Colonic mucosa (tissue), 4 donors: ENCODE data around the gene IL11. TPM values are rescaled to one million over a fixed set of nuclear protein-coding genes. Genes with fewer than 3 reads are reported as not detected.

Experiments
- DNase-seq: peaks from one replicate; pipeline ENCODE4 v3.0.0-alpha.2; 2020
- H3K27ac ChIP-seq: fragments of 200-600 bp; one replicate; pipeline ENCODE4 v1.8.0; 2021
- H3K27me3 ChIP-seq: fragments of 200-600 bp; one replicate; pipeline ENCODE4 v1.8.0; 2021
- H3K36me3 ChIP-seq: fragments of 200-600 bp; one replicate; pipeline ENCODE4 v1.8.0; 2021
- H3K4me1 ChIP-seq: fragments of 200-600 bp; one replicate; pipeline ENCODE4 v1.8.0; 2021; ENCODE audit warnings: mild to moderate bottlenecking
- H3K4me3 ChIP-seq: fragments of 200-600 bp; one replicate; pipeline ENCODE4 v1.8.0; 2021
- H3K9ac ChIP-seq, 2 donors: one replicate each; pipeline ENCODE4 v1.7.0; 2013; ENCODE audit warnings: control low read depth in 2 of 2, low read depth in 2 of 2, low read length in 2 of 2
- H3K9me3 ChIP-seq: fragments of 200-600 bp; one replicate; pipeline ENCODE4 v1.8.0; 2021
- intact Hi-C: fragments of 100-400 bp; cut with DNase I; formaldehyde crosslinking; loops from one replicate; pipeline ENCODE4 v1.14.1; 2022
- total RNA-seq, 2 donors: library from RNA; stranded (reverse); fragmentation: NEBNext Ultra II Directional in 1 of 2; extraction: Animal tissue kit (Norgen Biotek cat#: 25700) in 1 of 2; gene quantifications; one replicate each; pipeline ENCODE4 v1.2.1, GENCODE V29; 2021
- TF ChIP-seq, protein P1 (sequence below): fragments of 200-600 bp; IDR thresholded peaks from one replicate; pipeline ENCODE4 v1.8.0; 2022; ENCODE audit warnings: antibody characterized with exemption, mild to moderate bottlenecking
- donor health status: healthy.
- donor health status: DM: no; HTN: no; CAD: no.
- donor health status: DM: no; HTN: no; CAD: no.

Gene IL11
- total RNA-seq, 2 donors from 2014 or later, result 0.64 TPM; not detected in 1

DNA sequence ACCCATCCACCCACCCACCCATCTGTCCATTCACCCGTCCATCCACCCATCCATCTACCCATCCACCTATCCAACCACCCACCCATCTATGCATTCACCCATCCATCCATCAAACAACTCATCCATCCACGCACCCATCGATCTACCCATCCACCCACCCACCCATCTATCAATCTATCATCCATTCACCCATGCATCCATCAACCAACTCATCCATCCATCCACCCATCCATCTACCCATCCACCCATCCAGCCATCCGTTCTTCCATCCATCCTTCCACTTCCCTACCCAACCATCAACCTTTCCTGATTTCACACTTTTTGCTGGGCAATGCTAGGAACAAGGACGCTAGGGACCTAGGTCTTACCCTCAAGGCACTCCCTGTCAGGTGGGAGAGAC is 11.8 kb upstream of the IL11 start:
- Histone ChIP-seq H3K4me1 (peaks cover 7% of the 10 kb centered on the region), H3K36me3 (no peaks in the 10 kb centered on the region), H3K9ac (no peak overlapping the region), H3K9me3 (no peaks in the 10 kb centered on the region), H3K27ac (no peak overlapping the region), H3K4me3 (no peak overlapping the region), H3K27me3 (no peaks in the 10 kb centered on the region)
- TF ChIP-seq, protein P1, sequence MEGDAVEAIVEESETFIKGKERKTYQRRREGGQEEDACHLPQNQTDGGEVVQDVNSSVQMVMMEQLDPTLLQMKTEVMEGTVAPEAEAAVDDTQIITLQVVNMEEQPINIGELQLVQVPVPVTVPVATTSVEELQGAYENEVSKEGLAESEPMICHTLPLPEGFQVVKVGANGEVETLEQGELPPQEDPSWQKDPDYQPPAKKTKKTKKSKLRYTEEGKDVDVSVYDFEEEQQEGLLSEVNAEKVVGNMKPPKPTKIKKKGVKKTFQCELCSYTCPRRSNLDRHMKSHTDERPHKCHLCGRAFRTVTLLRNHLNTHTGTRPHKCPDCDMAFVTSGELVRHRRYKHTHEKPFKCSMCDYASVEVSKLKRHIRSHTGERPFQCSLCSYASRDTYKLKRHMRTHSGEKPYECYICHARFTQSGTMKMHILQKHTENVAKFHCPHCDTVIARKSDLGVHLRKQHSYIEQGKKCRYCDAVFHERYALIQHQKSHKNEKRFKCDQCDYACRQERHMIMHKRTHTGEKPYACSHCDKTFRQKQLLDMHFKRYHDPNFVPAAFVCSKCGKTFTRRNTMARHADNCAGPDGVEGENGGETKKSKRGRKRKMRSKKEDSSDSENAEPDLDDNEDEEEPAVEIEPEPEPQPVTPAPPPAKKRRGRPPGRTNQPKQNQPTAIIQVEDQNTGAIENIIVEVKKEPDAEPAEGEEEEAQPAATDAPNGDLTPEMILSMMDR, result no peak
- intact Hi-C loops, result loop anchor here (2.0 kb wide), 1 partner anchor 79 kb away; no protein-coding TSS in a partner anchor
- DNase-seq, result no peak

DNA sequence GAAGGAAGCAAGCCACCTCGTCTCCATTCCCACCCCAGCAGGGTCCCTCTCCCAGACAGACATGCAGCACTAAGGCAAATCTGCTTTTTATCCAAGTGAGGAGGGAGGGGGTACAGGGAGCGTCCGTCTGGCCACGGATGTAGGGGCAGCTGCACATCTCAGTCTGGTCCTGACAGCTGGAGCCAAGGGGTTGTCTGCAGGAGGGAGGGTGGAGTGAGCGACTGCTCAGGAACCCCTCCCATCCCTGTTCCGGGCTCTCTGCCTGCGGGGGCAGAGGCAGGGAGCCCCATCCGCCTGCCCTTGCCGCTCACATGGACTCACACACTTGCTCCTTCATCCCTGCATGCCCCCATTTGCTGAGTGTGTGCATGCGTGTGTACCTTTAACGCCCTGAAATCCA is 8.9 kb upstream of the IL11 start:
- Histone ChIP-seq H3K27ac (no peak overlapping the region), H3K4me3 (no peak overlapping the region), H3K9ac (no peak overlapping the region), H3K36me3 (no peaks in the 10 kb centered on the region), H3K27me3 (peaks cover 2% of the 10 kb centered on the region), H3K4me1 (no peaks in the 10 kb centered on the region), H3K9me3 (no peaks in the 10 kb centered on the region)
- intact Hi-C loops, result no loop called here
- TF ChIP-seq, protein P1, result no peak
- no peak for DNase-seq

DNA sequence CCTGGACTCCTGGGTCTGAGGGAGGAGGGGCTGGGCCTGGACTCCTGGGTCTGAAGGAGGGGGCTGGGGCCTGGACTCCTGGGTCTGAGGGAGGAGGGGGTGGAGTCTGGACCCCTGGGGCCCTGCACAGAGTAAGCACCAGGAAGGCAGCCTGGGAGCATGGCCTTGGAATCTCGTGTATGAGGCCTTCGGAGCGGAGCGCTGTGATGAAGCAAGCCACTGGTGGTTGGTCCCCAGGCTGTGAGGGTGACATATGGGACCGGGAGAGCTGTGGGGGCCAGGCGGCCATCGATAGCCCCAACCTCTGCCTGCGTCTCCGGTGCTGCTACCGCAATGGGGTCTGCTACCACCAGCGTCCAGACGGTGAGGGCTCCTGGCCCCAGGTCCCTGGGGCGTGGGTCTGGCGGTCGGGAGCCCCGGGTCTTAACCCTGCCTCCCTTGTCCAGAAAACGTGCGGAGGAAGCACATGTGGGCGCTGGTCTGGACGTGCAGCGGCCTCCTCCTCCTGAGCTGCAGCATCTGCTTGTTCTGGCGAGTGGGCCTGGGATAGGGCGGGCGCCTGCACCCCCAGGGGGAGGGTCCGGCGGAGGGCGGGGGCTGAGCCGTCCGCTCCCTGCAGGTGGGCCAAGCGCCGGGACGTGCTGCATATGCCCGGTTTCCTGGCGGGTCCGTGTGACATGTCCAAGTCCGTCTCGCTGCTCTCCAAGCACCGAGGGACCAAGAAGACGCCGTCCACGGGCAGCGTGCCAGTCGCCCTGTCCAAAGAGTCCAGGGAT is 7.3 kb upstream of the IL11 start:
- H3K9ac ChIP-seq, result no peak overlapping the region
- H3K4me1 ChIP-seq, result no peaks in the 10 kb centered on the region
- TF ChIP-seq, protein P1, result no peak
- intact Hi-C loops, result no loop called here
- DNase-seq, result no peak
- no peak overlapping the region for H3K4me3 ChIP-seq
- no peak overlapping the region for H3K27ac ChIP-seq
- no peaks in the 10 kb centered on the region for H3K36me3 ChIP-seq
- H3K9me3 ChIP-seq, result no peaks in the 10 kb centered on the region
- H3K27me3 ChIP-seq, result peaks cover 9% of the 10 kb centered on the region

DNA sequence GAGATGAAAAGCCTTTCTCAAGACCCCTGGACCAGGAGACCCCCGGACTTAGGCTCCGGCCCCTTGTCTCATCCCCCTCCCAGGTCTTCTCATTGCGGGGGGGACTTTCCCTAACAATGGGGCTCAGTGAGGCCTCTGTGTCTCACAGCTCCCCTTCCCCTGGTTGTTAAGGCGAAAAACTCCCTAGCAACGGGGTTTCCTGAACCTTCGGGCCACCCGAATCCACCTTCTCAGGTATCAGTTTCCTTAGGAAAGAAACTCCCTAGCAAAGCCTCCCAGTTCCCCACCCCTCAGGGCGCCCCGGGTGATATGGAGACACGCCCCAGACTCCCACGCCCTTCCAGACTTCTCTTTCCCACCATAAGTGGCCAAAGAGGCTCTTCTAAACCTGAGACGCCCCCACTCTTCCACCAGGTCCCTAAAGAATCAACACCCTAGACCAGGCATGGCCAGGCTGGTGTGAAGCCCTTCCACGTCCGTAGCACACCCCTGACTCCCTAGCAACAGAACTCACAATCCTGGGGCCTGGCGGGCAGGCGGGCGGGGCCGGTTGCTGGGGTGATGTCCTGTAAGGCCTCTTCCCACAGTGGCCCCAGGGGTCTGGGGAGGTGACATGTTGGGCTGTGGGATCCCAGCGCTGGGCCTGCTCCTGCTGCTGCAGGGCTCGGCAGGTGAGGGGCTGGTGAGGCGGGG is 6.1 kb upstream of the IL11 start, which contains the start of gene TMEM190:
Gene TMEM190 (plus strand): TSS at position 586 of the 693 bp plus-strand sequence. CDS start 28 bp downstream, at position 614.
- H3K36me3 ChIP-seq, result no peaks in the 10 kb centered on the region
- TF ChIP-seq, protein P1, result no peak
- peaks cover 21% of the 10 kb centered on the region for H3K27me3 ChIP-seq
- no peak for DNase-seq
- H3K4me1 ChIP-seq, result no peaks in the 10 kb centered on the region
- H3K4me3 ChIP-seq, result no peak within 1 kb of the TSS
- intact Hi-C loops, result no loop called here
- H3K9ac ChIP-seq, result no peak within 1 kb of the TSS
- no peaks in the 10 kb centered on the region for H3K9me3 ChIP-seq
- no peak within 1 kb of the TSS for H3K27ac ChIP-seq

DNA sequence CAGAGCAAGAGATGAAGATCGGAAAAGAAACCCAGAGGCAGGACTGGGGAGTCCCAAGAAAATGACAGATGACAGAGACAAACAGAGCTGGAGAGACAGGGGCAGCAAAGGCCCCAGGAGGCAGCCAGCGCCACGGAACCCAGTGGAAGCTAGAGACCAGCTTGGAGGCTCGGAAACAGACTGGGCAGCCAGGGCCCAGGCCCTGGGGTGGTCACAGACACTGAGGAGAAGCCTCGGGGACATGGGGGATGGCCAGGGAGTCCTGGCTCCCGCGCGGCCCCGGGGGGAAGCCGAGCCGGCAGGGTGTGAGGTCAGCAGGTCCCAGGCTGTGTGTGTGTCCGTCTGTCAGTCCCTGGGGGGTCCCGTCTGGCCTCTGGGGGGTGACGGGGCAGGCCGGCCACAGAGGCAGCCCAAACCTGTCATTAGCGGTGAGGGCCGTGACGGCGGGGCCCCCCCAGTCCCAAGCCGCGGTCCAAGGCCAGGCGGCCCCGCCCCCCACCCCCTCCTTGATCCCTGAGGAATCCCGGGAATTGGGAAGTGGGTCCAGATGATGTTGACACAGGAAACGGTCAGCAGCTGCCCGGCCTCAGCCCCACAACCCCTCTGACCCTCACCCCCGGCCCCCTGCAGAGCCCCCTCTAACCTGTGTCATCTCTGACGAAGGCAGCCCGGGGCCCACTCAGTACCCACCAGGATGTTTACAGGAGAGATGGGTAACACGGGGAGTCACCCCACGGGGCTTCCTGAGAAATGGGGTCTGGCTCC is 3.9 kb upstream of the IL11 start:
- no peak overlapping the region for H3K4me3 ChIP-seq
- intact Hi-C loops, result no loop called here
- H3K36me3 ChIP-seq, result no peaks in the 10 kb centered on the region
- no peak for DNase-seq
- TF ChIP-seq, protein P1, result no peak
- peaks cover 1% of the 10 kb centered on the region for H3K4me1 ChIP-seq
- no peak overlapping the region for H3K27ac ChIP-seq
- H3K9ac ChIP-seq, result no peak overlapping the region
- peaks cover 41% of the 10 kb centered on the region for H3K27me3 ChIP-seq
- H3K9me3 ChIP-seq, result no peaks in the 10 kb centered on the region
